Caki2 (cell line): ENCODE results near the gene XAB2. TPM values are rescaled to one million over a fixed set of nuclear protein-coding genes. Genes with fewer than 3 reads are reported as not detected.

Experiments
- DNase-seq: peaks from one replicate; pipeline ENCODE4 v3.0.0-alpha.2; 2015; ENCODE audit warnings: low read depth
- in situ Hi-C: cut with HindIII; loops from 2 replicates; pipeline ENCODE4 v1.10.0; 2016; ENCODE audit warnings: low sequenced_read_pairs, low pct_unique_long_range_greater_than_20kb, mixed read lengths
- total RNA-seq: library from RNA; depleted of rRNA; stranded (reverse); fragments of >200 nt; shearing (Covaris generic); gene quantifications from 2 replicates; pipeline ENCODE4 v1.2.3, GENCODE V29; 2014; ENCODE audit warnings: low replicate concordance; rRNA removed

The XAB2 gene
- 29.7 and 79.6 TPM in 2 replicates for total RNA-seq

GRCh38 chr19:7629347-7630054 is at the start of gene XAB2, which contains the start of gene PET100:
Gene XAB2, minus strand, starts transcription at chr19:7629545. Its CDS starts 18 bp downstream, at chr19:7629527.
Gene PET100, plus strand, starts transcription at chr19:7629793. Its CDS starts 41 bp downstream, at chr19:7629834.
- in situ Hi-C loops: no loop called here
- DNase-seq: peak; percentile 92

GRCh38 chr19:7677669-7678311 is 48.4 kb upstream of the XAB2 start:
- no peak for DNase-seq
- in situ Hi-C loops: no loop called here

GRCh38 chr19:7676854-7677253 is 47.5 kb upstream of the XAB2 start, which contains the start of gene MCEMP1:
Gene MCEMP1, plus strand, starts transcription at chr19:7677090. Its CDS starts 31 bp downstream, at chr19:7677121.
- no peak for DNase-seq

GRCh38 chr19:7676376-7676775 is 47.0 kb upstream of the XAB2 start:
- in situ Hi-C loops: no loop called here
- DNase-seq: no peak

More at GRCh38 chr19:7676854-7677253, 47.5 kb upstream of the XAB2 start, which contains the start of gene MCEMP1:
- in situ Hi-C loops: no loop called here

- DNase-seq: peak; percentile 50
- in situ Hi-C loops: no loop called here
These were observed 45.0 kb upstream of the XAB2 start for GRCh38 chr19:7674010-7675005.

GRCh38 chr19:7672522-7672921 is 43.2 kb upstream of the XAB2 start:
- in situ Hi-C loops: no loop called here

GRCh38 chr19:7670790-7671189 is 41.4 kb upstream of the XAB2 start:
- in situ Hi-C loops: no loop called here
- DNase-seq: no peak

More at GRCh38 chr19:7672522-7672921, 43.2 kb upstream of the XAB2 start:
- no peak for DNase-seq

- in situ Hi-C loops: no loop called here
- no peak for DNase-seq
These were observed 40.9 kb upstream of the XAB2 start for GRCh38 chr19:7670150-7670783.

- in situ Hi-C loops: no loop called here
- DNase-seq: no peak
These were observed 40.3 kb upstream of the XAB2 start for GRCh38 chr19:7669641-7670040.

- in situ Hi-C loops: no loop called here
- DNase-seq: no peak
These were observed 39.5 kb upstream of the XAB2 start, which contains the start of gene RETN for GRCh38 chr19:7668842-7669241. Gene RETN, plus strand, starts transcription at chr19:7669049. Its CDS starts 278 bp downstream, at chr19:7669327.

GRCh38 chr19:7665076-7665475 is 35.7 kb upstream of the XAB2 start:
- no peak for DNase-seq
- in situ Hi-C loops: no loop called here

- no peak for DNase-seq
- in situ Hi-C loops: no loop called here
These were observed 34.4 kb upstream of the XAB2 start for GRCh38 chr19:7663706-7664105.

GRCh38 chr19:7662657-7663056 is 33.3 kb upstream of the XAB2 start:
- DNase-seq: no peak
- in situ Hi-C loops: no loop called here

GRCh38 chr19:7661744-7662538 is 32.6 kb upstream of the XAB2 start:
- no peak for DNase-seq
- in situ Hi-C loops: no loop called here

- no peak for DNase-seq
- in situ Hi-C loops: no loop called here
These were observed 28.9 kb upstream of the XAB2 start for GRCh38 chr19:7658219-7658686.

- in situ Hi-C loops: no loop called here
- no peak for DNase-seq
These were observed 27.9 kb upstream of the XAB2 start for GRCh38 chr19:7657131-7657751.

- DNase-seq: no peak
- in situ Hi-C loops: no loop called here
These were observed 26.2 kb upstream of the XAB2 start for GRCh38 chr19:7655581-7655980.
